Body of pancreas (tissue), 4 donors: ENCODE results near the gene INPP5D.

Experiments
- POLR2A ChIP-seq, 3 donors: fragments of 450-650 bp; IDR thresholded peaks; one replicate each; pipeline ENCODE4 v1.6.1; 2016; ENCODE audit warnings: antibody characterized with exemption in 3 of 3, mild to moderate bottlenecking in 2 of 3
- TF ChIP-seq, protein P1 (sequence below), 7 experiments: fragments of 450-650 bp in 4 of 7; fragments of 200-600 bp in 3 of 7; sonication (generic) in 3 of 7; IDR thresholded peaks; one replicate each; pipeline ENCODE4 v1.5.1; 2016 to 2019; ENCODE audit warnings: antibody characterized with exemption in 7 of 7

DNA sequence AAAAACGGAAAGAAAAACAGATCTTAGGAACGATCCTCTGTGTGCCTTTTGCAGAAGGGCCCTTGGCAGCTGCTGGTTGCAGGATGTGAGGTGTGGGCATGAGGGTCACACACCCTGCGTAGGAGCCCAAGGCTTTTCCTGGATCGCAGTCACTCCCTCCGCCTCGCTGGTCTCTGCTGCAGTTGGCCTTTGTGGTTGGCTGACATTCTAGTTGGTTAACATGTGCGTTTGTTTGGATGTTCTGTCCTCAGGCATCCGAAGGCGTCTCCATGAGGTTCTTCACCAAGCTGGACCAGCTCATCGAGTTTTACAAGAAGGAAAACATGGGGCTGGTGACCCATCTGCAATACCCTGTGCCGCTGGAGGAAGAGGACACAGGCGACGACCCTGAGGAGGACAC lies 61.7 kb downstream of the INPP5D start:
- TF ChIP-seq, protein P1, sequence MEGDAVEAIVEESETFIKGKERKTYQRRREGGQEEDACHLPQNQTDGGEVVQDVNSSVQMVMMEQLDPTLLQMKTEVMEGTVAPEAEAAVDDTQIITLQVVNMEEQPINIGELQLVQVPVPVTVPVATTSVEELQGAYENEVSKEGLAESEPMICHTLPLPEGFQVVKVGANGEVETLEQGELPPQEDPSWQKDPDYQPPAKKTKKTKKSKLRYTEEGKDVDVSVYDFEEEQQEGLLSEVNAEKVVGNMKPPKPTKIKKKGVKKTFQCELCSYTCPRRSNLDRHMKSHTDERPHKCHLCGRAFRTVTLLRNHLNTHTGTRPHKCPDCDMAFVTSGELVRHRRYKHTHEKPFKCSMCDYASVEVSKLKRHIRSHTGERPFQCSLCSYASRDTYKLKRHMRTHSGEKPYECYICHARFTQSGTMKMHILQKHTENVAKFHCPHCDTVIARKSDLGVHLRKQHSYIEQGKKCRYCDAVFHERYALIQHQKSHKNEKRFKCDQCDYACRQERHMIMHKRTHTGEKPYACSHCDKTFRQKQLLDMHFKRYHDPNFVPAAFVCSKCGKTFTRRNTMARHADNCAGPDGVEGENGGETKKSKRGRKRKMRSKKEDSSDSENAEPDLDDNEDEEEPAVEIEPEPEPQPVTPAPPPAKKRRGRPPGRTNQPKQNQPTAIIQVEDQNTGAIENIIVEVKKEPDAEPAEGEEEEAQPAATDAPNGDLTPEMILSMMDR (IDR thresholded peaks at IDR 0.05): no peak
- TF ChIP-seq POLR2A (IDR thresholded peaks at IDR 0.05): no peak
